Panc1 (cell line): ENCODE results near the gene KIF3A.

Source experiments
- POLR2AphosphoS5 ChIP-seq: IDR thresholded peaks from 2 replicates; pipeline ENCODE4 v1.6.1; 2012; ENCODE audit warnings: mild to moderate bottlenecking, low read depth, low read length, moderate library complexity
- SIN3A ChIP-seq: IDR thresholded peaks from 2 replicates; pipeline ENCODE4 v1.6.1; 2012; ENCODE audit warnings: low read depth, mild to moderate bottlenecking, low read length, moderate library complexity, borderline replicate concordance; ENCODE audit not compliant: insufficient read depth
- TF ChIP-seq, protein P1 (sequence below): fragments of 450-650 bp; IDR thresholded peaks from 2 replicates; pipeline ENCODE4 v1.5.1; 2017; ENCODE audit warnings: mild to moderate bottlenecking

DNA sequence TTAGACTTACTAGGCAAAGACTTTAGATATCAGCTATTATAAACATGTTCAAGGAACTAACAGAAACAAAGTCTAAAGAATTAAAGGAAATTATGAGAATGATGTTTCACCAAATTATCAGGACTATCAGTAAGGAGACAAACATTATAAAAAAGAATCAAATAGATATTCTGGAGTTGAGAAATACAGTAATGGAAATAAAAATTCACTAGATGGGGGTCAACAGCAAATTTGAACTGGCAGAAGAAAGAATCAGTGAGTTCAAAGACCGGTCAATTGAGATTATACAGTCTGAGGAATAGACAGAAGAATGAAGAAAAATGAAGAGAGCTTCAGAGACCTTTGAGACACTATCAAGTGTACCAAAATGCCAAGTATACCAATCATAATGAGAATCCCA is 89.0 kb downstream of the KIF3A start:
- TF ChIP-seq, protein P1, sequence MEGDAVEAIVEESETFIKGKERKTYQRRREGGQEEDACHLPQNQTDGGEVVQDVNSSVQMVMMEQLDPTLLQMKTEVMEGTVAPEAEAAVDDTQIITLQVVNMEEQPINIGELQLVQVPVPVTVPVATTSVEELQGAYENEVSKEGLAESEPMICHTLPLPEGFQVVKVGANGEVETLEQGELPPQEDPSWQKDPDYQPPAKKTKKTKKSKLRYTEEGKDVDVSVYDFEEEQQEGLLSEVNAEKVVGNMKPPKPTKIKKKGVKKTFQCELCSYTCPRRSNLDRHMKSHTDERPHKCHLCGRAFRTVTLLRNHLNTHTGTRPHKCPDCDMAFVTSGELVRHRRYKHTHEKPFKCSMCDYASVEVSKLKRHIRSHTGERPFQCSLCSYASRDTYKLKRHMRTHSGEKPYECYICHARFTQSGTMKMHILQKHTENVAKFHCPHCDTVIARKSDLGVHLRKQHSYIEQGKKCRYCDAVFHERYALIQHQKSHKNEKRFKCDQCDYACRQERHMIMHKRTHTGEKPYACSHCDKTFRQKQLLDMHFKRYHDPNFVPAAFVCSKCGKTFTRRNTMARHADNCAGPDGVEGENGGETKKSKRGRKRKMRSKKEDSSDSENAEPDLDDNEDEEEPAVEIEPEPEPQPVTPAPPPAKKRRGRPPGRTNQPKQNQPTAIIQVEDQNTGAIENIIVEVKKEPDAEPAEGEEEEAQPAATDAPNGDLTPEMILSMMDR, result no peak
- no peak for TF ChIP-seq SIN3A
- TF ChIP-seq POLR2AphosphoS5, result no peak
